T-helper 17 cell (primary cell): ENCODE measurements around the gene SYTL1. TPM values are rescaled to one million over a fixed set of nuclear protein-coding genes. Genes with fewer than 3 reads are reported as not detected.

Experiments used
- ATAC-seq: fragments of 150-1000 bp; cut with Tn5 transposase; 2 replicates; pipeline ENCODE4 v1.10.0; 2021; ENCODE audit warnings: mild to moderate bottlenecking, moderate library complexity
- DNase-seq, 3 donors: peaks; one replicate each; pipeline versions ENCODE4 v3.0.0 to v3.0.0-alpha.2; 2020 to 2021
- H3K9me3 ChIP-seq: one replicate; pipeline ENCODE4 v1.7.0; 2013; ENCODE audit warnings: low read length, mild to moderate bottlenecking; ENCODE audit not compliant: control insufficient read depth, poor library complexity, severe bottlenecking
- H3K27ac Mint-ChIP-seq: one replicate; pipeline ENCODE4 v1.8.0; 2022; ENCODE audit warnings: mild to moderate bottlenecking, moderate library complexity, mixed read lengths
- H3K27me3 Mint-ChIP-seq: one replicate; pipeline ENCODE4 v1.8.0; 2022; ENCODE audit warnings: mixed read lengths
- H3K36me3 Mint-ChIP-seq: one replicate; pipeline ENCODE4 v1.8.0; 2022; ENCODE audit warnings: low read depth, mixed read lengths
- H3K4me1 Mint-ChIP-seq: one replicate; pipeline ENCODE4 v1.8.0; 2022; ENCODE audit warnings: mild to moderate bottlenecking, mixed read lengths
- H3K4me3 Mint-ChIP-seq: one replicate; pipeline ENCODE4 v1.8.0; 2022; ENCODE audit warnings: mild to moderate bottlenecking, moderate library complexity, mixed read lengths
- total RNA-seq, 4 donors: library from RNA in 2 of 4; stranded (reverse) in 2 of 4; gene quantifications; one replicate each; pipeline ENCODE4 v1.2.3 and lab custom pipeline; 2022 to 2026

Gene SYTL1
- total RNA-seq, 2 donors from 2014 or later: 206 to 261 TPM

DNA sequence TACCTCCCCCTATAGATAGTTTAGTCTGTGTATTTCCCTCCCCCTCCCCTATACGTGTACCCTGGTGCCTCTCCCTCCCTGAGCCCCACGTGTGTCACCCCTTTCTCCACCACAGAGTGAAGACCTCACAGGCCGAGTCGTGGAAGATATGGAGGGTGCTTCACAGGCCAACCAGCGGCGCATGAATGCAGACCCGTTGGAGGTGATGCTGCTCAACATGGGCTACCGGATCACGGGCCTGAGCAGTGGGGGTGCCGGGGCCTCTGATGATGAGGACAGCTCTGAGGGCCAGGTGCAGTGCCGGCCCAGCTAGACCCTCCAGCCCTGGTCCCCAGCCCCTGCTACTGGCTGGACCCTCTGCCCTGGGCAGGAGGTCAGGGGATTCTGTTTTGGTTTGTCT is 35.8 kb upstream of the SYTL1 start:
- Mint-ChIP-seq H3K4me1 (no peaks in the 10 kb centered on the region), H3K27me3 (no peaks in the 10 kb centered on the region), H3K36me3 (no peaks in the 10 kb centered on the region), H3K4me3 (no peak overlapping the region), H3K27ac (no peak overlapping the region)
- DNase-seq (no peak), ATAC-seq (no peak)
- no peaks in the 10 kb centered on the region for H3K9me3 ChIP-seq

DNA sequence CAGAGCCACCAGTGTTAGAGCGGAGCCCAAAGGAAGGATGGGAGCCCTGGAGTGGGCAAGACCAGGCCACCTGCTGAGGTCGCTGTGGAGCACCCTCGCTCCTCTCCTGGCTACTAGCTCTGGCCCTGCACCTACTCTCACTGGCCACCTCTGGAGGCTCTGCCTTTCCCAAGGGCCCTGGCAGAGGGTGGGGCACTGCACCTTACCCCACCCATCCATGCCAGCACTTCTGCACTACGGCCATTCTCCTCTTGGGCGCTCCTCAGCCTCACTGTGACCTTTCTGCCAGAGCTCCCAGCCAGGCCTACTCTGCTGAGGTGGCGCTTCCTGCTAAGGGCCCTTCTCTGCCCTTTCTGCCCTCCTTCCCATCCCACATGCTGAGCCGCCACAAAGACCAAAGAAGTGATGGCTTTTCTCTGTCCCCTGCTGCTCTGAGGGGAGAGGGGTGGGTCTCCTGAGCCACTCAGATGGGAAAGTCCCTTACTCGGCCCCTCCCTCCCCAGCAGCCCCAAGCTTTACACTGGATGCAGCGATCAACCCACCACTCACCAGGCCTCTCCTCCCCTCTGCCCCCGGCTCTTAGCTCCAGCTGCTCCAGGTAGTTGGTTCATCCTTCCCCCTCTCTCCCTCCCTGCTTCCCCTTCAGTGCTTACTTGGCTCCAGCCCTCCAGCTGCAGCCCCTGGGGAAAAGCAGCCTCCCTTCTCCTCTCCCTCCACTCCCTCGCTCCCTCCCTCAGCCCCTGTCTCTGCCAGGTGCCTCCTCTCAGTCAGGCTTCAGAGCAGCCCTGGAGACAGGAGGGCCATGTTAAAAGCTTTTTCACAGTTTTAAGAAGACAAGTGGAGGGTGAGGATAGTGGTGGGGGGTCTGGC is 34.7 kb upstream of the SYTL1 start:
- H3K36me3 Mint-ChIP-seq: no peaks in the 10 kb centered on the region
- no peaks in the 10 kb centered on the region for H3K9me3 ChIP-seq
- ATAC-seq (no peak), DNase-seq (no peak)
- H3K27ac Mint-ChIP-seq: no peak overlapping the region
- no peak overlapping the region for H3K4me3 Mint-ChIP-seq
- H3K4me1 Mint-ChIP-seq: no peaks in the 10 kb centered on the region
- no peaks in the 10 kb centered on the region for H3K27me3 Mint-ChIP-seq

DNA sequence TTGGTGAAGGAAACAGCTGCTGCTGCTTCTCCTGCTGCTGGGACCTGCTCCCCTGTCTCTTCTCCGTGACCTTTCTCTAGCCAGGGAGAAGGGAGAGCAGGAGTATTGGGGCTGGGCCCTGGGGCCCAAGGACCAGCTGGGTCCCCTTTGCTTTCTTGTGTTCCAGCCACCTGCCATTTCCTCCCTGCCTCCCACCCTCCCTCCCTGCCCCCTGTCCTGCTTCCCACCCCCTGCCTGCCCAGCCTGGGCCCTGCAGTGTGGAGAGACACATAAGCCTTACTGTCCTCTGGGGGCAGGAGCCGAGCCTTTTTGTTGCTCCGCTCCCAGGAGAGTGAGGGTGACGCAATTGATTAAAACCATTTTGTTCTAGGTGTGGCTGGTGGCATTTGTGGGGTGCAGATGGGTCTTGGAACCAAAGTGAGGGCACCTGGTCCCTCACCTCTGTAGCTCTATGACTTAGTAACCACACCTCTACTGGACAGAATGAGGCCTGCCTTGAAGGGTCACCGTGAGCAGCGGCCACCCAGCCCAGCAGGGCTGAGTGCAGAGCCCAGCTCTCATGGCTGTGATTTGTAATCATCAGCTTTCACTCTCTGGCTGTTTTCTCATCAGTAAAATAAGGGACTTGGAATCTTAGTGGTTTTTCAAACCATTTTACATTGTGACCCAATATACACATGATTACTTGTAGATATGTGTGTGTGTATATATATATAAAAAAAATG is 33.8 kb upstream of the SYTL1 start:
- DNase-seq (no peak), ATAC-seq (no peak)
- H3K27me3 Mint-ChIP-seq: no peaks in the 10 kb centered on the region
- no peak overlapping the region for H3K4me3 Mint-ChIP-seq
- H3K4me1 Mint-ChIP-seq: no peaks in the 10 kb centered on the region
- no peaks in the 10 kb centered on the region for H3K9me3 ChIP-seq
- no peaks in the 10 kb centered on the region for H3K36me3 Mint-ChIP-seq
- H3K27ac Mint-ChIP-seq: no peak overlapping the region

DNA sequence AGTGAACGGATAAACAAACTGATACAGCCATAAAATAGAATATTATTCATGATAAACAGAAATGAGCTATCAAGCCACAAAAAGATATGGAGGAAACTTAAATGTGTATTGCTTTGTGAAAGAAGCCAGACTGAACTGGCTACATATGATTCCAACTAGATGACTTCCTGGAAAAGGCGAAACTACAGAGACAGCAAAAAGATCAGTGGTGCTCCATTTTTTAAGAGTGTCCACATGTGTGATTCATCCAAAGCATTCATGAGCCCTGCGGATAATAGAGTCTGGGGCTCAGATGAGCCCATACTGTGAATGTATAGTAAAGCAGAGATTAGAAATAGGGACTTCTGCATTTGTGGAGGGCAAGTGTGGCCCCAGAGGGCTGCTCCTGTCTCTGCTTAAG is 27.7 kb upstream of the SYTL1 start:
- Mint-ChIP-seq H3K27me3 (peaks cover 7% of the 10 kb centered on the region), H3K36me3 (no peaks in the 10 kb centered on the region), H3K27ac (no peak overlapping the region), H3K4me1 (no peaks in the 10 kb centered on the region), H3K4me3 (no peak overlapping the region)
- no peaks in the 10 kb centered on the region for H3K9me3 ChIP-seq
- DNase-seq (no peak), ATAC-seq (no peak)

DNA sequence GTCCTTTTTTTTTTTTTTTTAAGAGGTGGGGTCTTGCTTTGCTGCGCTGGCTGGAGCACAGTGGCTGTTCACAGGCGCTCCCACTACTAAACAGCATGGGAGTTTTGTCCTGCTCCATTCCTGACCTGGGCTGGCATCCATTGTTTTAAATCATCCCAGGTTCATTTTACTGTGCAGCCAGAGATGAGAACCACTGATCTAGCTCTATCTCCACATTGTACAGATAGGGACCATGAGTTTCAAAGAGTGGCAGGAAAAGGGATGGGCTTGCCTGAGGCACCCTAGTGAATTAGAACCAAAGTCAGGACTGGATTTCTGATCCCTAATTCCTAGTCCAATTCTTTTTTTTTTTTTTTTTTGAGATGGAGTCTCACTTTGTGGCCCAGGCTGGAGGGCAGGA is 27.1 kb upstream of the SYTL1 start:
- no peaks in the 10 kb centered on the region for H3K9me3 ChIP-seq
- ATAC-seq (no peak), DNase-seq (no peak)
- no peaks in the 10 kb centered on the region for H3K4me1 Mint-ChIP-seq
- no peak overlapping the region for H3K27ac Mint-ChIP-seq
- H3K36me3 Mint-ChIP-seq: no peaks in the 10 kb centered on the region
- peaks cover 7% of the 10 kb centered on the region for H3K27me3 Mint-ChIP-seq
- H3K4me3 Mint-ChIP-seq: no peak overlapping the region

DNA sequence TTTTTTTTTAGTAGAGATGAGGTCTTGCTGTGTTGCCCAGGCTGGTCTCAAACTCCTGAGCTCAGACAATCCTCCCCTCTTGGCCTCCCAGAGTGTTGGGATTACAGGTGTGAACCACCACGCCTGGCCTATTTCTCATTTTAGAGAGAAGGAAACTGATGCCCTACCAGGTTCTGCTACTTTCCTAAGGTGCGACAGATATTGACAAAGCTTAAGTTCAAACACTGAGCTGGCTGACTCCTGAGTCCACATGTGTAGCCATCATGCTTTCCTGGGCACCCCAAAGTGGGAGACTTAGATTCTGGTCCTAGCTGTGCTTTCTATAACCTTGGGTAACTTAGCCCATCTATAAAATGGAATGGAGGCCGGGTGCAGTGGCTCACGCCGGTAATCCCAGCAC is 25.0 kb upstream of the SYTL1 start:
- no peaks in the 10 kb centered on the region for H3K36me3 Mint-ChIP-seq
- DNase-seq: no peak
- no peak overlapping the region for H3K4me3 Mint-ChIP-seq
- no peak for ATAC-seq
- no peaks in the 10 kb centered on the region for H3K9me3 ChIP-seq
- H3K27ac Mint-ChIP-seq: no peak overlapping the region
- peaks cover 7% of the 10 kb centered on the region for H3K27me3 Mint-ChIP-seq
- H3K4me1 Mint-ChIP-seq: peaks cover 5% of the 10 kb centered on the region

DNA sequence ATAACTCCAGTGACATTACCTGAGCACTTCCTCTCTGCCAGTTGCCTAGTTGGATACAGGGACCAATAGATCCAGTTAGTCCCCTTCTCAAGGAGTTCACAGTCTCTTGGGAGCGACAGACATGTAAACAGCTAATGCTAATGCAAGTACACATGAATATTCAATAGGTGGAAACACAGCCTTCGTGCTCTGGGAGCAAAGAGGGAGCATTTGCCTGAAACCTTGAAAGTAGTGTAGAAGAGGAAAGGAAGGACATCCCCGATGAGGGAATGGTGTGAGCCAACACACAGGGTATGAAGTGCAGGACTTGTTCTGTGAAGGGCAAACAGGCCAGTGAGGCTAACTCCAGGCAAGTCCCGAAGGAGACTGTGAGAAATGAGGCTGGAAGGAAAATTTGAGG is 23.7 kb upstream of the SYTL1 start:
- Mint-ChIP-seq H3K27ac (no peak overlapping the region), H3K4me1 (peaks cover 9% of the 10 kb centered on the region), H3K36me3 (no peaks in the 10 kb centered on the region), H3K4me3 (no peak overlapping the region), H3K27me3 (peaks cover 7% of the 10 kb centered on the region)
- ATAC-seq: no peak
- no peaks in the 10 kb centered on the region for H3K9me3 ChIP-seq
- DNase-seq: no peak

DNA sequence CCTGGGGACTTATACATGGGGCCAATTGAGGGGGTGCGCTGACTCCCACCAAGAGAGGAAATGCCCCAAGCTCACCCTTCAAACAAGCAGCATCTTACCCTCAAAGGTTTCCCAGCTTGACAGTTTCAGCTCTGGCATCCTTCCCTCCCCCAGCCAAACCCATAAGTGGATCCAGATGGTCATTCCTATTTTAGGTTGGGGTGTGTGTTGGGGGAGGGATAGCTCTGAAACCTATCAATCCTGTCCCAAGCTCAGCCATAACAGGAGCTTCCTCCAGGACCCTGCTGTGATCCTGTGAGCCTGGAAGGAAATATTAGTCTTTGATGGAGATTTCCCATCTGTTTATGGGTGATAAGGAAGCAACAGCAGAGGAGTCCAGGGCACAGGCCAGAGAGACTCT is 23.2 kb upstream of the SYTL1 start:
- H3K9me3 ChIP-seq: no peaks in the 10 kb centered on the region
- Mint-ChIP-seq H3K4me1 (peaks cover 12% of the 10 kb centered on the region), H3K27me3 (peaks cover 7% of the 10 kb centered on the region), H3K27ac (no peak overlapping the region), H3K4me3 (no peak overlapping the region), H3K36me3 (no peaks in the 10 kb centered on the region)
- DNase-seq (no peak), ATAC-seq (no peak)

DNA sequence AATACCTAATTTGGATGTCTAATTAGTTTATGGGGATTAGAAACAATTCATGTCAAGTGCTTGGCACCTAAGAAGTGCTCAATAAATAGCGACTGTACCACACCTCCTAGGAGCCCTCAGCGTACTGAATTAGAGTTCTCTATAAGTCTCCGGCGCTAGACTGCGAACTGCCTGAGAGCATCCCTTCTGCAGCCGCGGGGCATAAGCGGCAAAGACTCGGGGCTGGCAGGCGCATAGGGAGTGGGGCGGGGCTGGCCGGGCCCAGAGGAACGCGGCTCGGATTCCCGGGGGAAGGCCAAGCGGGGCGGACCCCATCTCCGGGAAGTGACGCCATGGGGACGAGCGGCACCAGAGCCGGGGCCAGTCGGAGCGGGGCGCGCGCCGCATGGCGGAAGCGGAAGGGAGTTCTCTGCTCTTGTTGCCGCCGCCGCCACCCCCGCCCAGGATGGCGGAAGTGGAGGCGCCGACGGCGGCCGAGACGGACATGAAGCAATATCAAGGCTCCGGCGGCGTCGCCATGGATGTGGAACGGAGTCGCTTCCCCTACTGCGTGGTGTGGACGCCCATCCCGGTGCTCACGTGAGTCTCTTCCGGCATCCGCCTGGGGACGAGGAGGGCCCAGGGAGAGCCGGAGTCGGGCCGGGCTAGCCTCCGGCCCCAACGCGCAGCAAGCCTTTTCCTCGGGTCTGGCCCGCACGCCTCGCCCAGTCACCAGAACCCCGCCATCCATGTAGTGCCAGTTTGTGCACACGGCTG is 19.8 kb upstream of the SYTL1 start, which contains the start of gene TMEM222:
TMEM222 (plus strand) TSS at position 351 of the 756 bp plus-strand sequence; CDS start at position 386, 35 bp downstream.
- Mint-ChIP-seq H3K4me1 (peaks cover 29% of the 10 kb centered on the region), H3K36me3 (no peaks in the 10 kb centered on the region), H3K4me3 (peak within 1 kb of the TSS; percentile 94), H3K27me3 (peaks cover 7% of the 10 kb centered on the region), H3K27ac (peak within 1 kb of the TSS; percentile 92)
- ATAC-seq (peak; percentile 97), DNase-seq (peak; percentile 96 to 97 (median 96))
- no peaks in the 10 kb centered on the region for H3K9me3 ChIP-seq

DNA sequence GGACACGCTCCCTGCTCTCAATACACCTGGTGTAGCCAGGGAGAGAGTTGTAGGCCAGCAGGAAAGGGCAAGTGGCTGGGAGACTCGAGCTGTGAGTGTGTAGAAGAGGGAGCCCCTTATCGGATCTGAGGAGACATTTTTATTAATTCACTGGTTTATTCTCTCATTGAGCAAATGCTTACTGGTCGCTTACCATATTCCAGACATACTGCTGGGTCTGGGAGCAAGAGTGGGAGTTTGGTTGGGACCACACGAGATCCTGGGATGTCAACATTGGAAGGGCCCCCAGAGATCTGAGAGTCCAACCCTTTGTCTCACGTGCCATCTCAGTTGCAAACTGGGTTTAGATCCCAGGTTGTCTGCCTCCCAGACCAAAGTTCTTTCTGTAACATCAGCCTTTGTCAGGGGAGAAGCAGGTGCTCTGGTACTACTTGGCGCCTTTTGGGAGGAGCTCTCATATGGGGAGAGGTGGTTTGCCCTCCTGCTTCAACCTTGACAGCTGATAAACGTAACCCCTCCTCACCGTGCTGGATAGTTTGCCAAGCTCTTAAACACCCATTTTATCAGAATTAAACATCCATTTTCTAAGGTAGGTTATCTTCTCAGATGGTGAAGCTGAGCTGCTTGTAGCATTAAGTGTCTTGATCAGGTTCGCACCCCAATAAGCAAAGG is 19.1 kb upstream of the SYTL1 start:
- H3K36me3 Mint-ChIP-seq: no peaks in the 10 kb centered on the region
- H3K4me1 Mint-ChIP-seq: peaks cover 30% of the 10 kb centered on the region
- peak overlapping the region; percentile 94 for H3K4me3 Mint-ChIP-seq
- H3K27ac Mint-ChIP-seq: peak overlapping the region; percentile 92
- DNase-seq (no peak), ATAC-seq (no peak)
- H3K27me3 Mint-ChIP-seq: peaks cover 7% of the 10 kb centered on the region
- H3K9me3 ChIP-seq: no peaks in the 10 kb centered on the region

DNA sequence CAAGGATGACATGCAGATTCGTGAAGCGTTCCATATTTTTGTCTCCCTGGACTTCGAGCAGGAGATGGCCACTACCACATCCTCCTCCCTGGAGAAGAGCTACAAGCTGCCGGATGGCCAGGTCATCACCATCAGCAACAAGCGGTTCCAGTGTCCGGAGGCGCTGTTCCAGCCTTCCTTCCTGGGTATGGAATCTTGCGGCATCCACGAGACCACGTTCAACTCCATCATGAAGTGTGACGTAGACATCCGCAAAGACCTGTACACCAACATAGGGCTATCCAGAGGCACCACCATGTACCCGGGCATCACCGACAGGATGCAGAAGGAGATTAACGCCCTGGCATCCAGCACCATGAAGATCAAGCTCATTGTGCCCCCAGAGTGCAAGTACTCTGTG is 16.5 kb upstream of the SYTL1 start:
- Mint-ChIP-seq H3K4me3 (no peak overlapping the region), H3K4me1 (peaks cover 46% of the 10 kb centered on the region), H3K36me3 (peaks cover 2% of the 10 kb centered on the region), H3K27me3 (no peaks in the 10 kb centered on the region), H3K27ac (peak overlapping the region; percentile 24)
- no peak for ATAC-seq
- H3K9me3 ChIP-seq: no peaks in the 10 kb centered on the region
- no peak for DNase-seq

DNA sequence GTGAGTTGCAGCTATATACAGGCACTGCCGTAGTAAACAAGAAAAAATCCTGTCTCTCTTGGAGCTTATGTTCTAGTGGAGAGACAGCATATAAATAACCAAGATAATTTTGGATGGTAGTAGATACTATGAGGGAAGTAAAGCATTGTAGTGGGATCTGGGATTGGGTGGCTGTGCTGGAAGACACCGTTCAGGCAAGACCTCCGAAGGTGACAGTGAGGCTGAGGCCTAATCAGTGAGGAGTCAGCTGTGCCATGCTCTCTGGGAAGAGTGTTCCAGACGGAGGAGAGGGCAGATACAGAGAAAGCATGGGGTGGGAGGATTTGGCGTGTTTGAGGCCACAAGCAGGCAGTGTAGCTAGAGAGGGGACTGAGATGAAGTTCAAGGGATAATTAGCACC is 13.9 kb upstream of the SYTL1 start:
- H3K9me3 ChIP-seq: no peaks in the 10 kb centered on the region
- Mint-ChIP-seq H3K27ac (peak overlapping the region; percentile 89), H3K4me3 (no peak overlapping the region), H3K4me1 (peaks cover 49% of the 10 kb centered on the region), H3K36me3 (peaks cover 2% of the 10 kb centered on the region), H3K27me3 (no peaks in the 10 kb centered on the region)
- ATAC-seq (no peak), DNase-seq (no peak)

DNA sequence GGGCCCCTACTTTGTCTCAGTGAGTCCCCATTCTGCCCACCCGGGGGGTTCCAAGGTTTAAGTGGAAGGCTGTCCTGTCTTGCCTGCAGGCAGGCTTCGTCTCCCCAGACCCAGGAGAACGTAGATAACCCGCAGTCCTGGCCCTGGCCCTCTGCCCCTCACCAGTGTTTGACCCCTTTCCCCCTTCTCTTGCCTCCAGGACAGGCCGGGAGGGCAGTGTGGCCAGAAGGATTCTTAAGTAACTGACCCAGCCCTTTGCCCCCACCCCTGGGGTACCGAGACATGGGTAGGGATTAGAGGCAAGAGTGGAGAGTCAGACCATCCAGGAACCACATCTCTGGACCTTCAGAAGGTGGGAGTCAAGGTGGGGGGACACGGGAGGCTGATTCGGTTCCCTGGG is 11.0 kb upstream of the SYTL1 start:
- Mint-ChIP-seq H3K27ac (no peak overlapping the region), H3K4me3 (no peak overlapping the region), H3K36me3 (peaks cover 2% of the 10 kb centered on the region), H3K4me1 (peaks cover 36% of the 10 kb centered on the region), H3K27me3 (no peaks in the 10 kb centered on the region)
- H3K9me3 ChIP-seq: no peaks in the 10 kb centered on the region
- ATAC-seq (no peak), DNase-seq (no peak)
